ENCODE measurements around the gene GRB10. TPM values are rescaled to one million over a fixed set of nuclear protein-coding genes. Genes with fewer than 3 reads are reported as not detected.
A peak's percentile ranks its signal among the peaks of the same experiment; 100 is the strongest.

The GRB10 gene
- 78.4 and 131 TPM in 2 replicates for total RNA-seq

DNA sequence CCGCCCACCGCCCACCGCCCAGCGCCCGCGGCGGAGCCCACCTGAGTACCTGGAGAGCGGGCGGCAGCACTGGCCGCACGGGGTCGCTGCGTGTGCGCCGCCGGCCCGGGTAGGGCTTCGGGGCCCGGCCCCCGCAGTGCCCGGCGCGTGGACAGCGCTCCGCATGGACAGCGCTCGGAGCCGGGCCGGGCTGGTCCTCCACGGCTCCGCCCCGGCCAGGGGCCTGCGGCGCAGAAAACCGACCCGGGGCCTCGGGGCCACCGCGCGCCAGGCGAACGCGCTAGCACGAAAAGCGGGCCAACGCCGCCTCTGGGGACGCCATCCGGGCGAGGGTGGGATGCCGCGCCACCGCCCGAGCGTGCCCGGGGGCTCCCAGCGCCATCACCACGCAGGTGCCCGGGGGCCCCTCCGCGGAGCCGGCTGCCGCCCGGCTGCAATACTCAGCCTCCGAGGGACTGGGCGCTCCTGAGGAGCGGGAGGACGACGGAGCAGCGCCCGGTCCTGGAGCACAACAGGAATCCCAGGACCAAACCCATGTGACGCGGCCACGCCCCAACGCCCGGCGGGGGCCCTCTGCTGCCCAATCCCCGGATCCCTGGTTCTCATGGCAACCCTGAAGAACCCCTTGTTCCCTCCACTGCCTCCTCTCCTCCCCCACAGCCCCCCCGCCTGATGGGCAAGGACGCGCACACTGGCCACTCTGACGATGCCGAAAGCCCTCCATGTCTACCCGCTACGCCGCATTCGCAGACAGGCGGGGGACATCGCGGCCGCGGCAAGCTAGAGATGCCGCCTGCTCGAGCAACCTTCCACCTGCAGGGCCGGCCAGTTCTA lies at the start of gene GRB10:
Gene GRB10 (minus strand): TSS at position 522 of the 834 bp plus-strand sequence. CDS start 50,574 bp downstream, outside the sequence.
- no peak for DNase-seq (ENCODE audit: extremely low read depth, low read depth, low spot score)

DNA sequence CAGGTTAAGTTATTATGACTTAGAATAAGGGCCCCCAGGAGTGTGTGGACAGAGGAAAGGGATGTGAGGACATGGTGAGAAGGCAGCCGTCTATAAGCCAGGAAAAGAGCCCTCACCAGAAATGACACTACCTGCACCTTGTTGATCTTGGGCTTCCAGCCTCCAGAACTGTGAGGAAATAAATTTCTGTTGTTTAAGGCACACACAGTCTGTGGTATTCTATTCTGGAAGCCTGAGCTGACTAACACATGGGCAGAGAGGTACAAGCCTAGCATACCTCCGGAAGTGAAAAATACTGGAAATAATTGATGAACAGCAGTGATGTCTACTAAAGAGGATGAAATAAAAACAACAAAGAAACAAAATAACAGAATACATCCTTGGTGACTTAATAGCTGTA lies 46.1 kb upstream of the GRB10 start:
- DNase-seq (ENCODE audit: extremely low read depth, low read depth, low spot score): no peak

DNA sequence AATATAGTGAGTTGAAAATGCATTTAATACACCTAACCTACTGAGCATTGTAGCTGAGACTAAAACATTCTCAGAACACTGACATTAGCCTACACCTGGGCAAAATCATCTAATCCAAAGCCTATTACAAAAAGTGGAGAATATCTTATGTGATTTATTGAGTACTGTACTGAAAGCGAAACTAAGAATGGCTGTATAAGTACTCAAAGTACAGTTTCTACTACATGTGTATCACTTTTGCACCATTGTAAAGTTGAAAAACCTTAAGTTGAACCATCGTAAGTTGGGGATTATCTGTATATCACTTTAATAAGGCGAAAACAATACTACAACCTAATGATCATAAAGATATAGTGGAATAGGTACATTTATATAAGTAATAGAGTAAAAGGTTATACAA lies 45.4 kb upstream of the GRB10 start:
- DNase-seq (ENCODE audit: extremely low read depth, low read depth, low spot score): no peak

DNA sequence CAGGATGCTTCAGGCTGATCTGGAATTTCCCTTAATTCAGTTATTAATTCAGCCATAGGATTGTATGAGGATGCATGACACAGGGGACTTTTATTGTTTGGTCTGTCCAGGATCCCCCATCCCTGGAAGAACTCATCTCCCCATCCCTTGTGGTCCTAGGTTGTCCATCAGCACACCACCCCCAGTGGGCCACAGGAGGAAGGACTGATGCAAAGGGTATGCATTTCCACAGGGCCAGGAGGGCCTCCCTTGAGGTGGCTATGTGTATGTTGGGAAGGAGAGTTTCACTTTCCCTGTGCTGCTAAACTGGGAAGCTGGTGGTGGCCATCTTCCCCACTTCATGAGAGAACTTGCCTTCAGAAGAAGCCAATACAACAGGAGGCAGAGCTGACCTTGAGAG lies 44.6 kb upstream of the GRB10 start:
- DNase-seq (ENCODE audit: extremely low read depth, low read depth, low spot score): no peak

DNA sequence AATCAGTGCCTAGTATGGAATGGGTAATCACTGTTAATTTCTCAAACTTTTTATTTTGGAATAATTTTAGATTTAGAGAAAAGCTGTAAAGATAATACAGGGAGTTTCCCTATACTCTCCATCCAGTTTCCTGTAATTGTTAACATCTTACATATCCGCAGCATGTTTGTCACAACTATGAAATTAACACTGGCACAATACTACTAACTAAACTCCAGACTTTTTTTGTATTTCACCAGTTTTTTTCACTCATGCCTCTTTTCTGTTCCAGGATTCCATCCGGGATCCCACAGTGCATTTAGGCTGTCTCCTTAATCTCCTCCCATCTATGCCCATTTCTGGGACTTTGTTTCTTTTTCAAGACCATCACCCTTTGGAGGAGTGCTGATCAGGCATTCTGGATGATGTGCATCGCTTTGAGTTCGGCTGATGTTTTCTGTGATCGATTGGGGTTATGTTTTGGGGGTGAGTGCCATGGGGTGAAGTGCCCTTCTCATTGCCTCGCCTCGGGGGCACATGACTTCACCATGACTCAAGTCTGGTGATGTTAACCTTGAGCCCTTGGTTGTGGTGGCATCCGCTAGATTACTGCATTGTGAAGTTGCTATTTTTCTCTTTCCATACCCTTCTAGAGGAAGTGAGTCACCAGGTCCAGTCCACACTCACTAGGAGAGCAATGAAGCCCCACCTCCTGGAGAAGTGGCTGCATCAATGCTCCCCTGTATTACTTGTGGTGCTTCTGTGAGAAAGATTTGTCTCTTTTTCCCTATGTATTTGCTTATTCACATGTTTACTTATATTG lies 43.9 kb upstream of the GRB10 start:
- peak; percentile 93 for DNase-seq (ENCODE audit: extremely low read depth, low read depth, low spot score)

DNA sequence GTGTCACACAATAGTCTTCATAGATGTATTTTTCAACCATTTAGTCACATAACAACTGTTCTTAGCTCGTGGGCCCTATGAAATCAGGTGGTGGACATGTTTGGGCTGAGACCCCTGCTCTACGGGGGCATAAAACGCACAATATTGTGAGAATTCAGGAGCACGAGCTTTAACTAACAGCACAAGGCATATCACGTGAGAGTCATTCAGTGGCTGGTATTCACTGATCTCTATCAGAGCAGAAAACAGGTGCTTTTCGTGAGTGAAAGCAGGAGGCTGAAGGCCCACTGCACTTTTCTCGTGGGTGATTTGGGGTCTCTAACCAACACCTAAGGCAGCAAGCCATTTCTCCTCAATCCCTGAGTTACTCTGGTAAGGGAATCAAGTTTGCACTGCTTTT lies 42.8 kb upstream of the GRB10 start:
- no peak for DNase-seq (ENCODE audit: extremely low read depth, low read depth, low spot score)

DNA sequence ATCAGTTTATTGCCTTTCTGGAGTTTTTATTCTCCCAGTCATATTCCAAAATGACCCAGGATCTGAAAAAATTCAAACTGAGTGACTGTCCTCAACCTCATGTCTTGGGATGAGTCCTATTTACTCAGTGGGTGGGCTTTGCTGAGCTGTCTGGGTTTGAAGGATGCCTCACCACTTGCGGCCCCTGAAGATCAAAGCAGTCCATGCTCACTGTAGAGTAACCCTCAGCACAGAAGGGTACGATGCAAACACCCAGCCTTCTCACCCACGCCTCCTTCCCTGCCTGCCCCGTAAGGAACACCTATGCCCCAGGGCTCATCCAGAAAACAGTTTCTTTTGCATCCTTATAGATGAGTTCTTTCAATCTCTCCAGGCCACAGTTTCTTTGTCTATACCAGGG lies 42.2 kb upstream of the GRB10 start:
- DNase-seq (ENCODE audit: extremely low read depth, low read depth, low spot score): no peak

DNA sequence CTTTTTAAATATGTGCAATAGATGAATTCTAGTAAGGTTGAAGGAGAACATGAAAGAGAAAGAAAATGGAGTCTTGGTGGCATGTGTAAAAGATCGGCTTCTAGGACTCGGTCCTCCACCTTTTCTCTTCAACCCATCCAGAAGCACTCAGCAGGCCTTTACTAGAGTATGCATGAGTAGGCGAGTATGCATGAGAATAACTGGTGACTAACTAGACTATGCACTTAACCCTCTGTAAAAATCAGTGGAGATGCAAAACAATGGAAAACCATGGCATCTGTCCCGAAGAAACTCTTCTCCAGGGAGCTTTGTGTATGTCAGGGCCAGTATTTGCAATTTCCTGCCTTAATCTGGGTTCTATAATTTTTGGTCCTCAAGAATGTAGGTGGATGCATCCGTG lies 40.0 kb upstream of the GRB10 start:
- DNase-seq (ENCODE audit: extremely low read depth, low read depth, low spot score): no peak

DNA sequence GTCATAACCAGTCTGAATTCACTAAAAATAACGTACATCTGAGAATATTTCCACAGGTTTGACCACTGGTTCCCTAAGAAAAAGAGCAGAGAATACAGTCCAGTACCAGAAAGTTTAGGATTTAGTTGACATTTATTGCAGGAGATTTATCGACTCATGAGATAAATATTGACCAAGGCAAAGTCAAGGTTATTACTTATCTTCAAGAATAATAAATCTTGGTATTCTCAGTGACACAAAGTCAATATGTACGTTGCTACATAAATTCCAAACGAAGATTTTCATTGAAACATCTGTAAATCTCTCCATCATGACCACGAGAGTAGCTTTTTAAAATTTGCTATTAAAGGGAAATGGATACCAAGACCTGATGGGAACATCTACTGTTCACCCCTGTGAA lies 39.4 kb upstream of the GRB10 start:
- DNase-seq (ENCODE audit: extremely low read depth, low read depth, low spot score): no peak

DNA sequence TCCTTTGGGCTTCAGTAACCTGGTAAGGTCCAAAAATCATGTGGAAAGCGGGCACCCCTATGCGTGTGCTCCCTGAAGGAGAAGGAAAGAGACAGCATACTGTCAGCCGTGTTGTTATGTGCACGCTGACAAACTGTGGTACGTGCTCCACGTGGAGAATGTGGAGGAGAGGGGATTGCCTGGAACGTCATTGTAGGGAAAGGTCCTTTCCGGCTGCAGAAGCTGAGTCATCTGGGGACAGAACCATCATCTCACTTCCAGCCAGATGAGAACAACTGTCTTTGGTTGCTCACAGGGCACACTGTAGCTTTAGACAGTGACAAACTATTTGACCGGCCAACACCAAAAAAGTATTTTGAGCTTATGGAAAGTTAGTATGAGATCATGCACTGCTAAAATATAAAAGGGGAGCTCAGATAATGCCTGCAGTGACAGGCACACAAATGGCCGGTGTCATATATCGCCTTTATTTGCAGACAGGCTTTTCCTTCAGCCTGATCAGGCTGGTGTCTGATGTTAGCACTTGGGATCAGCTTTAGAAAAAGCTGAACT lies 38.8 kb upstream of the GRB10 start:
- no peak for DNase-seq (ENCODE audit: extremely low read depth, low read depth, low spot score)

DNA sequence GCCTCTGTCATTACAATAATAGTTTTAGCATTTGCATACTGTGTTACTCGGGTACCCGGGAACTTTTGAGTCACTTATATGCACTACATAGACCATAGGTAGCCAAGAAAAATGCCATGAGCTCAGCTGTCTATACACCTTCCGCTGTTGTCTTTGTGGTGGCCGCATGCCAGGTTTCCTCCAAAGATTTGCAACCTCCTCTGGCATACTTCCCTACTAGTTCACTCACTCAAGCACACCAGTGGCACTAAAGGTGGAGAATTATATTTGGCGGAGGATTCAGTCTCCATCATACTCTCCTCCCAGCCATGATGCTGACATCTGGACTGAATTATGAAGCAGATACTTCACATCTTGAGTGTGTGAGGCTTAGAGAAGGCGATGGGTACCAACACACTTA lies 35.6 kb upstream of the GRB10 start:
- DNase-seq (ENCODE audit: extremely low read depth, low read depth, low spot score): no peak

DNA sequence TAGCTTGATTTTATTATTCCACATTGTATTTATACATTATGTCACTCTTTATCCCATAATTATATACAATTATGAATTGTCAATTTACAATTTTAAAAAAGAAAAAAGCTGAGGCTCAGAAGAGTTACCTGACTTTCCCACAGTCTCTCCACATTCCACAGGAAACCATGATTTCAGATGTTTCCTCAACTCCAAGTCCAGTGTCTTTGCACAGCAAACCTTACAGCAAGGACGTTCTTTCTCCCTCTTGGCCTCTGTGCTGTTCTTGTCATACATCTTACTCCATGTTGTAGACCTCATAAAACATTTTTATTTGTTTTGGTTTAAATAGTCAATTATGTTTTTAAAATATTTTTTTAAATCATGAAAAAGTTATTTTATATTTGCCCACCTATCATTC lies 34.9 kb upstream of the GRB10 start:
- DNase-seq (ENCODE audit: extremely low read depth, low read depth, low spot score): no peak

DNA sequence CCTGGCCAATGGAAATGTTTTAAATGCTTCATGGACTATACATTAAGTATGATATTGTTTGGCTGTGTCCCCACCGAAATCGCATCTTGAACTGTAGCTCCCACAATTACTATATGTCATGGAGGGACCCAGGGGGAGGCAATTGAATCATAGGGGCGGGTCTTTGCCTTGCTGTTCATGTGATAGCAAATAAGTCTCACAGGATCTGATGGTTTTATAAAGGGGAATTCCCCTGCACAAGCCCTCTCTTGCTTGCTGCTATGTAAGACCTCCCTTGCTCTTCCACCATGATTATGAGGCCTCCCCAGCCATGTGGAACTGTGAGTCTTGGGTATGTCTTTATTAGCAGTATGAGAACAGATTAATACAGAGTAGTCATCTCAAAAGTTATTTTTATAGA lies 32.4 kb upstream of the GRB10 start:
- DNase-seq (ENCODE audit: extremely low read depth, low read depth, low spot score): no peak

DNA sequence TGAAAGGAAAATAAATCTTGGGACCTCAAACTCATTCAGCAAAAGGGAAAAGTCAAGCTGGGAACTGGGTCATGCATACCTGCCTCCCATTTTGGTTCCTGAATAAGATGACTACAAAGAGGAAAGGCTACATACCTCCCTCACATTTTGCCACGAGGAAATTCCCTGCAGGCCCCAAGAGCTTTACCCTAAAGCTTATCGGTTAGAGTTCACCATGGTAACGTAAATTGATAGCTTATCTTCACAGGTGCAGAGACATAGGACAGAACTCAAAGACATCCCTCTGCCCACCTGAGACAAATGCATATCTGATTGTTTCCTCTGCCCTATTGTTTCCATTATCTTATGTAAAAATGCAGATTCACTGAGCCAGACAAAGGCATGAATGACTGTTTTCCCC lies 31.5 kb upstream of the GRB10 start:
- no peak for DNase-seq (ENCODE audit: extremely low read depth, low read depth, low spot score)

DNA sequence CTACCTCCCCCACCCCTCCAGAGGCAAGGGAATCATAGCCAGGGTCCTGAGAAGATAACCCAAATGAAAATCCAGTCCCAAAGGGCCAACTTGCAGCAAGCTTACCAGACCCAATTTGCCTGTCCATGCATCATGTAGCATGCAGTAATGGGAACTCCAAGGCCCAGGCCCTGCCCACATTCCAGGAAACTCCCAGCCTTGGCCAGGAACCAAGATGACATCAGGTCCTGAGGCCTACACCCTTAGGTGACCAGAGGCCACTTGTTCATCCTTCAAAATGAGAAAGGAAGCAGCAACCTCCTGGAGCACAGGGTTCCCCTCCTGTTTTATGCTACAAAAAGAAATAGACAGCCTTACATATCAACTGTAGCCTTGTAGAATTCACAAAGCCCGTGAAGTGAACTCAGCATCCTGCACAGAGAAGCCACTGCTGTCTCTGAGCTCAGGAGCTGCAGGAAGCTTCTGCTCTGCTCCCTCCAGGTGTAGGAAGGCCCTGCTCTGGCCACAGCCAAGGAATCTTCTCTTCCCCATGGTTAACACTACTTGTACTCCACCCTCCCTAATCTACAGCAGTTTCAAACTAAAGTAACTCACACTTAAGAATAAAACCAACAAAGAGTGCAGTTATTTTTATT lies 30.3 kb upstream of the GRB10 start:
- no peak for DNase-seq (ENCODE audit: extremely low read depth, low read depth, low spot score)

DNA sequence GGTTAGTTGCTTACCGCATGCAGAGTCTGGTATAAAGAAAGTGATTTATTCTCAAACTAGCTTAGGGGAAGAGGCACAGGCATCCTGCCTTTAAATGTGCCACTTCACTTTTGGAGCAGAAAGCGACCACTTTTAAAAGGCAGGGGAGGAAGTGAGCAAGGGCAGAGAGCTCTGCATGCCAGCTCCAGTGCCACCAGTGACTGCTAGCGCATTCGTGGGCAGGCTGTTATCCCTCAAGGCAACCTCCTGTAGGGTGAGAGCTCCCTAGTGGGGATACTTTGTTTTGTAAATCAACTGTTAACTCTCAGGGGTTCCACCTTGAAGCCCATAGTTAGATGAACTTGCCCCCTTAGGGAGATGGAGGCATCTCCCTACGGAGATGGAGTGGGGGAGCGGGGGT lies 29.4 kb upstream of the GRB10 start:
- no peak for DNase-seq (ENCODE audit: extremely low read depth, low read depth, low spot score)

DNA sequence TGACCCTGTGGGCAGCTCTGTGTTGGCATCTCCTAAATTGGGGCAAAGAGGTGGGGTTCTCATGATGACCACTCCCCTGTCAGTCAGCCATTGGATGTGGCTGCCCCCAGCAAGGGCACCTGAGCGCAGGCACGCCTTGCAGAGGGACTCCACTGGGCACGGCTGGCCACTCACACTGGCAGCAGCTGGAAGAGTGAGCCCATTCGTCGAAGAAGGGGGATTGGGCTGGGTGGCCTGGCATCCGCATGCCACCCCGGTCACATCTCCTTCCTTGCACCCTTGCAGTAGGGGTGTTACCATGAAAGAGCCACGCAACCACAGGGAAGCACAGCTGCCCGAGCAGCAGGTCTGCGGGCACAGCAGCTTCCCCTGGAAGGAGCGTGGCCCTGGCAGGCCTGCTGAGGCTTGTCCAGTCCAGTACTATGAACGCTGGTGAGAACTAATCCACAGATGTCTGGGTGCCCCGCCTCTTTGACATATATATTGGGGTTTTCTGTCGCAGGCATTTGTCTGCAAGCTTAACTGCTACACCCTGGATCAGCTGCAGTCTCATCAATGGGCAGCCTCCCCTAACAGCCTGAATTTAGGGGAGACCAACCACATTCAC lies 25.7 kb upstream of the GRB10 start:
- no peak for DNase-seq (ENCODE audit: extremely low read depth, low read depth, low spot score)

DNA sequence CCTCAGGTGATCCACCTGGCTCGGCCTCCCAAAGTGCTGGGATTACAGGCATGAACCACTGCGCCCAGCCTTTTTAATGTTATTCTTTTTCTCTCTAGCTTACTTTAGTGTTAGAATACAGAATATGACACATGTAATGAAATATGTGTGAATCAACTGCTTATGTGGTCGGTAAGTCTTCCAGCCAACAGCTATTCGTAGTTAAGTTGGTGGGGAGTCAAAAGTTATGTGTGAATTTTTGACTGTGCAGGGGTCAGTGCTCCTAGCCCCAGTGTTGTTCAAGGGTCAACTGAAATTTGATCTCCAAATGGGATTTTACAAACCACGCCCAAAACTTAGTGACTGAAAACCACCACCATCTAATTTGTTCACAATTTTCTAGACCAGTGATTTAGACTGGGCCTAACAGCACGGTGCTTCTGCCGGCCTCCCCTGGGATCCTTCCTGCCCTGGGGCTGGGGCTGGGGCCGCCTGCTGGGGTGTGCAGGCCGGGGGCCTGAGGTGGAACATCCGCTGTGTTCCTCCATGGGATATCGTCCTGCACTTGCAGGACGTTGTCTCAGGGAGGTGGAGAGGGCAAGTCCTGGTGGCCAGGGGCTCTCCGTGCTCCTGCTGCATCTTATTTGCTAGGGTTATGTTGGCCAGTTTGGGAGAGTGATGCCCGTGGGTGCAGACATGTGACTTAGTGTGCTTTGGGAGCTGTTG lies 24.5 kb upstream of the GRB10 start:
- no peak for DNase-seq (ENCODE audit: extremely low read depth, low read depth, low spot score)

DNA sequence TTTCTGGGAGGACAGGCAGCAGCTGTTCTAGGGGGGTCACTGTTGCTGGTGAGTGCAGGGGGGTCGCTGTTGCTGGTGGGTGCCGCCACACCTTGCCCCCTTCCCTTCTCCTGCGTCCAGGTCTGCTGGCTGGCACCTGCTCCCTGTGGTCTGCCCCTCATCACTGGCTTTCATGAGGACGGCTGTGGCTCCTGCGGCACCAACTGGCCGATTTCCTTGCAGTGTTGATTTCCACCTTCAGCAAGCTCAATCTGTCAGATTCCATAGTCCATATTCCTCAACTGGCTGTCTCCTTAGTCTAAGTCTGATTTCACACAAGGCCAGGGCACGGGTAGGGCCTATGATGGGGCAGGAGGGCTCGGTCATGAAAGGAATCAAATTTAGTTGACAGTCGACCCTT lies 23.4 kb upstream of the GRB10 start:
- no peak for DNase-seq (ENCODE audit: extremely low read depth, low read depth, low spot score)

DNA sequence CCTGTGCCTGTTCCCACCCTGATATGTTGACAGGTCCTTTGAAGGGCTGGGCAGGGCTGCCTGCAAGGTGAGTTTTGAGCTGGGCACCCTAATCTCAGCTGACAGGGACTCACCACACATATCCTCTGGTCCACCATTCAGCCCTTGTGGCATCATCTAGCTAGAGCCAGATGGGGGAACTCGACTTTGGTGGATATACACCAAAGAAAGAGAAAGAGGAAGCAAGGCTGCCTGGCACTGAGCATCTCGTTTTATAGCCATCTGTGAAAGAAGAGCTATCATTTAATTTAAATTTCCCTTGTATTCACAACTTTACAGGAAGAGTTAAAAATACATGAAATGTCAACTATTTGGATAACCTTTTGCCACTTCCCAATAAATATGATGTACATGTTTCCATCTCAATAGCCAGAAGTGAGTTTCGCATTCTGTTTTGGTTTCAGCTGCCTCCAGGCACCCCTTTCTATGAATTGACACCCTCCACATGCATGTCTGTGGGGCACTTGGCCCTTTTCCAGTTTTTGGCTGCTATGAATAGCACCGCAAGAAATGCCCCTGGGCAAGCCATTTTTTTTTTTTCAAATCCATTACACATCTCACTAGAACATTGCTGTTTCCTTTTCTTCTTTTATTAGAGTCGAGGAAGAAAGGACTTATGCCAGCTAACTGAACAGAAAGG lies 22.9 kb upstream of the GRB10 start:
- DNase-seq (ENCODE audit: extremely low read depth, low read depth, low spot score): no peak
